ENCODE data around the gene KDM4D. TPM values are rescaled to one million over a fixed set of nuclear protein-coding genes. Genes with fewer than 3 reads are reported as not detected.

KDM4D gene
- polyA plus RNA-seq, 4 donors: 0.27 to 0.54 (median 0.49) TPM; not detected in 1

- H3K4me1 ChIP-seq (ENCODE audit: control insufficient read depth in 3 of 3, insufficient read depth in 2 of 3, low read depth in 1 of 3, low read length in 2 of 3): peaks cover 0 to 2% (median 0%) of the 10 kb centered on the region in 3 donors
- FAIRE-seq: no peak
- H3K27ac ChIP-seq (ENCODE audit: low read depth in 1 of 3, low read length in 2 of 3): no peak overlapping the region
- no peaks in the 10 kb centered on the region for H3K9me3 ChIP-seq (ENCODE audit: control insufficient read depth in 2 of 2, insufficient read depth in 1 of 2, low read depth in 1 of 2, low read length in 1 of 2)
- WGBS, 3 donors: 70 to 87% (median 74%) methylated on average over 4 of the region's 4 CpGs
- no peaks in the 10 kb centered on the region for H3K27me3 ChIP-seq (ENCODE audit: control insufficient read depth in 3 of 3, insufficient read depth in 3 of 3, low read length in 3 of 3)
- peaks cover 10 to 21% (median 17%) of the 10 kb centered on the region in 3 donors for H3K36me3 ChIP-seq (ENCODE audit: control insufficient read depth in 3 of 3, insufficient read depth in 2 of 3, low read depth in 1 of 3, low read length in 3 of 3)
- no peak overlapping the region for H3K4me3 ChIP-seq (ENCODE audit: low read depth in 1 of 3, low read length in 3 of 3)
- DNase-seq: no peak
Measured at GRCh38 chr11:94964934-94965333, 8.6 kb upstream of the KDM4D start.

GRCh38 chr11:94968334-94968958 lies 5.1 kb upstream of the KDM4D start:
- Histone ChIP-seq H3K4me3 (ENCODE audit: low read depth in 1 of 3, low read length in 3 of 3) (no peak overlapping the region), H3K36me3 (ENCODE audit: control insufficient read depth in 3 of 3, insufficient read depth in 2 of 3, low read depth in 1 of 3, low read length in 3 of 3) (peaks cover 14 to 25% (median 16%) of the 10 kb centered on the region in 3 donors), H3K27ac (ENCODE audit: low read depth in 1 of 3, low read length in 2 of 3) (no peak overlapping the region), H3K4me1 (ENCODE audit: control insufficient read depth in 3 of 3, insufficient read depth in 2 of 3, low read depth in 1 of 3, low read length in 2 of 3) (peaks cover 0 to 3% (median 3%) of the 10 kb centered on the region in 3 donors), H3K9me3 (ENCODE audit: control insufficient read depth in 2 of 2, insufficient read depth in 1 of 2, low read depth in 1 of 2, low read length in 1 of 2) (no peaks in the 10 kb centered on the region), H3K27me3 (ENCODE audit: control insufficient read depth in 3 of 3, insufficient read depth in 3 of 3, low read length in 3 of 3) (no peaks in the 10 kb centered on the region)
- FAIRE-seq (no peak), DNase-seq (no peak)
- WGBS, 3 donors: 94 to 98% (median 96%) methylated on average over 1 of the region's 1 CpG

- DNase-seq: no peak
- peak overlapping the region in 1 of 3 donors; percentile 77 for H3K27ac ChIP-seq (ENCODE audit: low read depth in 1 of 3, low read length in 2 of 3)
Measured at GRCh38 chr11:94972700-94973098, 810 bp upstream of the KDM4D start.

GRCh38 chr11:94974178-94974577 lies 669 bp downstream of the KDM4D start:
- Histone ChIP-seq H3K4me1 (ENCODE audit: control insufficient read depth in 3 of 3, insufficient read depth in 2 of 3, low read depth in 1 of 3, low read length in 2 of 3) (peaks cover 0 to 3% (median 3%) of the 10 kb centered on the region in 3 donors), H3K4me3 (ENCODE audit: low read depth in 1 of 3, low read length in 3 of 3) (peak overlapping the region in 2 of 3 donors; percentile 4 to 95), H3K27me3 (ENCODE audit: control insufficient read depth in 3 of 3, insufficient read depth in 3 of 3, low read length in 3 of 3) (no peaks in the 10 kb centered on the region), H3K27ac (ENCODE audit: low read depth in 1 of 3, low read length in 2 of 3) (no peak overlapping the region), H3K9me3 (ENCODE audit: control insufficient read depth in 2 of 2, insufficient read depth in 1 of 2, low read depth in 1 of 2, low read length in 1 of 2) (no peaks in the 10 kb centered on the region), H3K36me3 (ENCODE audit: control insufficient read depth in 3 of 3, insufficient read depth in 2 of 3, low read depth in 1 of 3, low read length in 3 of 3) (peaks cover 2 to 6% (median 6%) of the 10 kb centered on the region in 3 donors)
- 44 to 55% (median 54%) methylated on average over 6 of the region's 6 CpGs for WGBS, 3 donors
- no peak for DNase-seq
- no peak for FAIRE-seq

More at GRCh38 chr11:94972700-94973098, 810 bp upstream of the KDM4D start:
- Histone ChIP-seq H3K4me1 (ENCODE audit: control insufficient read depth in 3 of 3, insufficient read depth in 2 of 3, low read depth in 1 of 3, low read length in 2 of 3) (peaks cover 0 to 3% (median 3%) of the 10 kb centered on the region in 3 donors), H3K27me3 (ENCODE audit: control insufficient read depth in 3 of 3, insufficient read depth in 3 of 3, low read length in 3 of 3) (no peaks in the 10 kb centered on the region), H3K4me3 (ENCODE audit: low read depth in 1 of 3, low read length in 3 of 3) (peak overlapping the region; percentile 90 to 95 (median 94)), H3K36me3 (ENCODE audit: control insufficient read depth in 3 of 3, insufficient read depth in 2 of 3, low read depth in 1 of 3, low read length in 3 of 3) (peaks cover 2 to 10% (median 6%) of the 10 kb centered on the region in 3 donors), H3K9me3 (ENCODE audit: control insufficient read depth in 2 of 2, insufficient read depth in 1 of 2, low read depth in 1 of 2, low read length in 1 of 2) (no peaks in the 10 kb centered on the region)
- no peak for FAIRE-seq
- 1 to 3% (median 3%) methylated on average over 5 of the region's 5 CpGs for WGBS, 3 donors

GRCh38 chr11:94975599-94975998 lies 2.1 kb downstream of the KDM4D start:
- DNase-seq (no peak), FAIRE-seq (no peak)
- H3K4me3 ChIP-seq (ENCODE audit: low read depth in 1 of 3, low read length in 3 of 3): no peak overlapping the region
- H3K27me3 ChIP-seq (ENCODE audit: control insufficient read depth in 3 of 3, insufficient read depth in 3 of 3, low read length in 3 of 3): no peaks in the 10 kb centered on the region
- peaks cover 0 to 3% (median 3%) of the 10 kb centered on the region in 3 donors for H3K4me1 ChIP-seq (ENCODE audit: control insufficient read depth in 3 of 3, insufficient read depth in 2 of 3, low read depth in 1 of 3, low read length in 2 of 3)
- WGBS, 3 donors: 85 to 96% (median 95%) methylated on average over 1 of the region's 1 CpG
- H3K36me3 ChIP-seq (ENCODE audit: control insufficient read depth in 3 of 3, insufficient read depth in 2 of 3, low read depth in 1 of 3, low read length in 3 of 3): peaks cover 2 to 4% (median 4%) of the 10 kb centered on the region in 3 donors
- no peaks in the 10 kb centered on the region for H3K9me3 ChIP-seq (ENCODE audit: control insufficient read depth in 2 of 2, insufficient read depth in 1 of 2, low read depth in 1 of 2, low read length in 1 of 2)
- no peak overlapping the region for H3K27ac ChIP-seq (ENCODE audit: low read depth in 1 of 3, low read length in 2 of 3)

GRCh38 chr11:94987378-94987777 lies 13.9 kb downstream of the KDM4D start:
- no peak overlapping the region for H3K4me3 ChIP-seq (ENCODE audit: low read depth in 1 of 3, low read length in 3 of 3)
- FAIRE-seq (no peak), DNase-seq (no peak)
- no peaks in the 10 kb centered on the region for H3K27me3 ChIP-seq (ENCODE audit: control insufficient read depth in 3 of 3, insufficient read depth in 3 of 3, low read length in 3 of 3)
- H3K27ac ChIP-seq (ENCODE audit: low read depth in 1 of 3, low read length in 2 of 3): no peak overlapping the region
- no peaks in the 10 kb centered on the region for H3K9me3 ChIP-seq (ENCODE audit: control insufficient read depth in 2 of 2, insufficient read depth in 1 of 2, low read depth in 1 of 2, low read length in 1 of 2)
- no peaks in the 10 kb centered on the region for H3K36me3 ChIP-seq (ENCODE audit: control insufficient read depth in 3 of 3, insufficient read depth in 2 of 3, low read depth in 1 of 3, low read length in 3 of 3)
- no peaks in the 10 kb centered on the region for H3K4me1 ChIP-seq (ENCODE audit: control insufficient read depth in 3 of 3, insufficient read depth in 2 of 3, low read depth in 1 of 3, low read length in 2 of 3)
- WGBS, 3 donors: 74 to 77% (median 76%) methylated on average over 4 of the region's 4 CpGs

- FAIRE-seq: no peak
- no peak for DNase-seq
- Histone ChIP-seq H3K4me1 (ENCODE audit: control insufficient read depth in 3 of 3, insufficient read depth in 2 of 3, low read depth in 1 of 3, low read length in 2 of 3) (no peaks in the 10 kb centered on the region), H3K9me3 (ENCODE audit: control insufficient read depth in 2 of 2, insufficient read depth in 1 of 2, low read depth in 1 of 2, low read length in 1 of 2) (no peaks in the 10 kb centered on the region), H3K27ac (ENCODE audit: low read depth in 1 of 3, low read length in 2 of 3) (no peak overlapping the region), H3K27me3 (ENCODE audit: control insufficient read depth in 3 of 3, insufficient read depth in 3 of 3, low read length in 3 of 3) (no peaks in the 10 kb centered on the region), H3K36me3 (ENCODE audit: control insufficient read depth in 3 of 3, insufficient read depth in 2 of 3, low read depth in 1 of 3, low read length in 3 of 3) (no peaks in the 10 kb centered on the region), H3K4me3 (ENCODE audit: low read depth in 1 of 3, low read length in 3 of 3) (no peak overlapping the region)
- WGBS, 3 donors: 70 to 79% (median 72%) methylated on average over 1 of the region's 1 CpG
Measured at GRCh38 chr11:94988748-94989147, 15.2 kb downstream of the KDM4D start.

GRCh38 chr11:94993400-94993943 lies 20.0 kb downstream of the KDM4D start:
- no peak overlapping the region for H3K27ac ChIP-seq (ENCODE audit: low read depth in 1 of 3, low read length in 2 of 3)
- no peaks in the 10 kb centered on the region for H3K27me3 ChIP-seq (ENCODE audit: control insufficient read depth in 3 of 3, insufficient read depth in 3 of 3, low read length in 3 of 3)
- H3K36me3 ChIP-seq (ENCODE audit: control insufficient read depth in 3 of 3, insufficient read depth in 2 of 3, low read depth in 1 of 3, low read length in 3 of 3): no peaks in the 10 kb centered on the region
- H3K4me3 ChIP-seq (ENCODE audit: low read depth in 1 of 3, low read length in 3 of 3): no peak overlapping the region
- DNase-seq (no peak), FAIRE-seq (no peak)
- H3K9me3 ChIP-seq (ENCODE audit: control insufficient read depth in 2 of 2, insufficient read depth in 1 of 2, low read depth in 1 of 2, low read length in 1 of 2): no peaks in the 10 kb centered on the region
- WGBS, 3 donors: 96 to 97% (median 96%) methylated on average over 2 of the region's 2 CpGs
- H3K4me1 ChIP-seq (ENCODE audit: control insufficient read depth in 3 of 3, insufficient read depth in 2 of 3, low read depth in 1 of 3, low read length in 2 of 3): no peaks in the 10 kb centered on the region

Measured in small intestine (tissue), 7 donors.